CD4-positive, alpha-beta T cell treated with Interleukin-17A for 1 hour (primary cell): ENCODE data around the gene C3orf70.
A peak's percentile ranks its signal among the peaks of the same experiment; 100 is the strongest.

ENCODE experiments used
- DNase-seq: peaks from one replicate; pipeline ENCODE4 v3.0.0-alpha.2; 2020

Gene C3orf70

DNA sequence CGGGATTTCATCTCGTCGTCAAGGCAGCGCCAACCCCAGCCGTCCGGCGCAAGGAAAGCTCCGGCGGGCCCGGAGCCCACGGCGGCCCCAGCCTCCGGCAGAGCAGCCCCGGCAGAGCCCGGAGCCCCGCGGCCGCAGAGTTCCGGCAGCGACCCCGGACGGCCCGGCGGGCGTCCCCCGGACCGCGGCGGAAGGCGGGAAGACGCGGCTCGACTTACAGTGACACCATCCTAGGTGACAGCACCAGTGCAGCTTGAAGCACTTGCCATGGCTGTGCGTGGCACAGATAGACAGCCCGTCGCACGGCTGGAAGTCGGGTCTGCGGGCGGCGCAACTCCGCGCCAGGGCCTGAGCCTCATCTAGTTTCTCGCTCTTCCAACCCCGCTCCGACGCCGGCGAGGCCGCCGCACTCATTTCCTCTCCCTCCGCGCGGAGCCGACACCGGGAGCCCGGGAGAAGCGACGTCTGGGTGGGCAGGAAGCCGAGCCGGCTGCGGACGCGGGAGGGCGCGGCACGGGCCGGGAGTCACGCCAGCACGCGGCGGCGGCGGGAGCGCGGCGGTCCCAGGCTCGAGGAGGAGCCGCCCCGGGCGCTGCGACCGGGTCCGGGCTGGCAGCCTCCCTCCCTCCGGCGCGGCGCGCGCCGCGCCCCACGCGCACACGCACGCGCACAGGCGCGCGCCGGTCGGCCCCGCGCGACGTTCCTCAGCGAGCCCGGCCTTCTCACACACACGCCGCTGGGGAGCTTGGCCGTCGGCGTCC is at the start of gene C3orf70:
C3orf70 (minus strand) TSS at position 651 of the 761 bp plus-strand sequence; CDS start at position 414, 237 bp downstream.
- DNase-seq, result no peak

GRCh38 chr3:185200639-185201038 is 47.8 kb upstream of the C3orf70 start:
- DNase-seq, result no peak

DNA sequence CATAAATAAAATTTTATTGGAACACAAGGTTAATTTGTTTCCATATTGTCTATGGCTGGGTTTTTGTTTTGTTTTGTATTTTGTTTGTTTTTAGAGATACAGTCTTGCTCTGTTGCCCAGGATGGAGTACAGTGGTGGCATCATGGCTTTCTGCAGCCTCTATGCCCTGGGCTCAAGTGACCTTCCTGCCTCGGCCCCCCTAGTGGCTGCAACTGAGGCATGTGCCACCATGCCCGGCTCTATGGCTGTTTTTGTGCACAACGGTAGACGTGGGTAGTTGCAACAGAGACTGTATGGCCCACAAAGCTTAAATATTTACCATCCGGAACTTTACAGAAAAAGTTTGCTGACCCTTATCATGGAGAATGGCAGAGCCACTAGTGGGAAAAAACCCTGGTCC is 46.8 kb upstream of the C3orf70 start:
- no peak for DNase-seq

DNA sequence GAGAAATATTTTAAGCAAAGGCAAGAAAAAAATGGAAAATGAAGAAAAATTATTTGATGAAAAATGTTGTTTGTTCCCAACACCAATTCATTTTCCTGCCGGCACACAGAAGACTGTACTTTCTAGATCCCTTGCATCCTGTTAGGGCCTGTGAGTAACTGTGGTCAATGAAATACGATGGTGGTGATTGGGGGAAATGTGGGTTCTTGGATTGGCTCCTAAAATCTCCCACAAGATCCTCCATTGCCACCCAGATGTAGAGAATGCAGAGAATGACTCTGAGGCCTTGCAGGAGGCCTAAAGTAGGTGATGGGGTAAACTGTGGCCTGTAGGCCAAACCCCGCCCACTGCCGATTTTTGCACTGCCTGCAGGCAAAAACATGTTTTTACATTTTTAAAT is 46.3 kb upstream of the C3orf70 start:
- DNase-seq, result no peak

DNA sequence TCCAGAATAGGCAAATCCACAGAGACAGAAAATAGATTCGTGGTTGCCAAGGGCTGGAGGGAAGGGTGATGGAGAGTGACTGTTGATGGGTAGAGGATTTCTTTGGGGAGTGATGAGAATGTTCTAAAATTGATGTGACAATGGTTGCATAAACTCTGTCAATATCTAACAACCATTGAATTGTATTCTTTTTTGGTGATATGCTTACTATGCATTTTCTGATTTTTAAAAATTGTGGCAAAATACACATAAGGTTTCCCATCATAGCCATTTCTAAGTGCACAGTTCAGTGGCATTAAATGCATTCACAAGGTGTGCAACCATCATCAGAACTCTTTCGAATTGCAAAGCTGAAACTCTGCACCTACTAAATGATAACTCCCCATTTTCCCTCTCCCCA is 44.2 kb upstream of the C3orf70 start:
- DNase-seq, result no peak

GRCh38 chr3:185195652-185196051 is 42.8 kb upstream of the C3orf70 start:
- DNase-seq, result no peak

- DNase-seq, result no peak
These were observed 36.0 kb upstream of the C3orf70 start for GRCh38 chr3:185188816-185189215.

- DNase-seq, result no peak
These were observed 34.5 kb upstream of the C3orf70 start for GRCh38 chr3:185187391-185187790.

DNA sequence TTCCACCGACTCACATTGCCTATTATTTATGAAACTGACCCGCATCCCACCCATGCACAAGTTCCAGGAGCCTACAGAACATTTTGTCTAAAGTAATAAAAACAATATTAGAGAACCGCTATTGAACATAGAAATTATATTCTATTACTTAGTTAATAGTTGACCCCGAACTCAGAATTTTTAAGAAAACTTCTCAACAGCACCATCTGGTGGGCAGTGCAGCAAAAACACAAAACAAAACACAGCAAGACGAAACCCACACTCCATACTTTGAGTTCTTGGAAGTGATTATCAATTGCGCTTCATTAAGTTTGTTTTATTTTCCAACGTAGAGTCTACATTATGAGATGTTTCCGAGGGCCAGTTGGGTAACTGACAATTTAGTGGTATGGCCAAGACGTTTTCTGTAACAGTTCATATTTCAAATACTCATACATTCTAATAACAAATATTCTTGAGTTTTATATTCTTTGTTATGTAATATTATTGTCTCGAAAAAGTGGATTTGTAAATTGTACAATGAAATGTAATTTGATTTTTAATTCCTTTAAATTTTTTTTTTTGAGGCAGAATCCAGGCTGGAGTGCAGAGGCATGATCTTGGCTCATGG is 24.0 kb upstream of the C3orf70 start:
- peak; percentile 28 for DNase-seq

- DNase-seq, result no peak
These were observed 22.6 kb upstream of the C3orf70 start for GRCh38 chr3:185175370-185175987.

DNA sequence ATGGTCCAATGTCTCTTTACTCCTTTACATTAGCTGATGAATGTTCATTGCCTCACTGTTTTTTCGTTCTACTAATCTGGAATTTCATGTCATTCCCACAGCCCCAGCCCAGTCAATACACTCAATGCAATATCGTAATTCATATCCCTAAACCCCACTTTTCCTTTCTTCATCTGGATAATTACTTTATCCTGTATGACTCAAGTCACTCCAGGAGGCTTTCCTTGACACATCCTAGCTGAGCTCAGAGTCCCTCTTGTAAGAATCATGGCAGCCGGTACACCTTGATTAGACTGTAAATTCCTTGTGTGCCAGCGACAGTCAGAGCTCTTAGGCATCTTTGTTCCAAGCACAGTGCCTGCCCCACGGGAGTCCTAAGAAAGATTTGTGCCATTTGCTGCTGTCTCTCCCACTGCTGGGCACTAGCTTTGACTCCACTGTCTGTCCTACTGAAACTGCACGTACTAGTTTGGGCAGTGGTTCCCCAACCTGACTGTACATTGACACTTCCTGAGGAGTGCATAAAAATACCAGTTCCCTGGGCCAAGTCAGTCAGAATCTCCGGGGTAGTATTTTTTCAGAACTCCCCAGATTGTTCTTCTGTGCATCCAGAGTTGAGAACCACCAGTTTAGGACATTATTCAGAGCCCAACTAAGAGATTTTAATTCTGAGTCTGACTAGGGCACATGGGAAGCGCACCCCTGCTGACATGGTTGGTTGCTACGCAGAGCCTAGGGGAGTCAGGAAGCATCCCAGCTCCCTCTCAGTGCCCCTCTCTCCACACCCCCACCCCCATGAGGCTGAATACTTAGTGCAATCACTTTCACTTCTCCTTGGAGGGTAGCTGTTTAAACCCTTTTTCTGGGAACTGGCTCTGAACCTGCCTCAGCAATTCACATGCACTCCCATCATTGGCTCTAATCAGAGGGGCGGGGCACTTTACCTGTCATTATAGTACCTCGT is 19.5 kb upstream of the C3orf70 start:
- DNase-seq, result no peak

DNA sequence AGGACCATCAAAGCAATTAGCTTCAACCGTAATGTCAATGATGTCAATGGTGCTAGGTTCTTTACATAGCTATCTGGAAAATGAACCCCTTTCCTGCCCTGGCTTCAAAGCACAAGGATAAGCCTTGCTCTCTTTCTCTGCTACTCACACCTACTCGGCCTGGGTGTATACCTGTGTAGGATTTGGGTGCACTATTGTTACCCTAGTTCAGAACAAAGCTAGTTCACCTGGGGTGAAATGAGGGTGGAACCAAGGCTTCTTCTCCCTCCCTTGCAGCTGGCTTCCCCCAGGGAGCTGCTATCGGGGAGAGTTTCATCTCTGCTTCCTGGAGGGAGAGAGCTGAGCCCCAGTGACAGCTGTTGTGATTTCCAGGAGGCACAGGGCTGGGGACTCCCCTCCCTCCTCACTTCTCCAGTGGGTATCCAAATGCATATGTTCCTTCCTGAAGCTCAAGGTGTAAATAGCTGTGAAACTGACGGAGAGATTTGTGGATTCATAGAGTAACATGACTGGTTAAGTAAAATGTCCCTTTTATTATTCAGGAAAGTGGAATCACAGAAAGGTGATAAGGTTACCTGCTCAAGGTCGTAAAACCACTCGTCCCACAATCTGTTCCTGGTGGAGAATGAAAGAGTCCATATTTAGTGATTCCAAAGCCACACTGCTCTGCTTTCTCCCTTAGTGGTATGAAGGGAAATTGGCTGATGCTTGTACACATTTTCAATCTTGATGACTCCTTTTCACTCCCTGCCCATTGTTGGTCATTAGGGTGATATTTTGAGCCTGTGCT is 11.8 kb upstream of the C3orf70 start:
- DNase-seq, result no peak

DNA sequence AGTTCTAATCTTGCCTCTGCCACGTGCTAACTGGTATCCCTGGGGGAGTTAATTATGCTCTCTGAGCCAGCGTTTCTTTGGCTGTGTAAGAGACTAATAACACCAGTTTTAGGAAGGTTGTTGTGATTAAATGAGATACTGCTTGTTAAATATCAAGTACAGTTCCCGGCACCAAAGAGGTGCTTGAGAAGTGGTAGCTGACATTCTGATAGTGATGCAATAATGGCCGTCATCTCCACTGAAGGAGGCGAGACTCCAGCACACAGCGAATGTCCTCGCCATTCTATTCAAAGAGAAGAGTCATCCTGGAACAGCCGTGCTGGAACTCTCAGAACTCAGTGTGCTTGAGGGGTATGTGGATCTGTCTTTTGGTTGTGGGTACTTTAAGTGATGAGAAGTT is 9.8 kb upstream of the C3orf70 start:
- no peak for DNase-seq

- no peak for DNase-seq
These were observed 8.9 kb upstream of the C3orf70 start for GRCh38 chr3:185161761-185162160.

- no peak for DNase-seq
These were observed 4.5 kb upstream of the C3orf70 start for GRCh38 chr3:185157347-185157746.

DNA sequence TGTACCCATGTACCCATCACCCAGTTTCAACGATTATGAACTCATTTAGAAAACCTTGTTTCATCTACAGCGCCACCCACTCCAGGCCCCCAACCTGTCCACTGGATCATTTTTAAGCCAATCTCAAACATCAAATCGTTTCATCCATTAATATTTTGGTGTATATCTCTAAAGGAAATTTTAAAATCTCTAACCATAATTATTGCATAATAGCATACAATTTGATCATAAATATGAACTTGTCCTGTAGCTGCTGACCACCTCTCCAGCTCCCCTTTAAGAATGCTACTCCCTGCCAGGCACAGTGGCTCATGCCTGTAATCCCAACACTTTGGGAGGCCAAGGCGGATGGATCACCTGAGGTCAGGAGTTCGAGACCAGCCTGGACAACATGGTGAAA is 2.8 kb upstream of the C3orf70 start:
- DNase-seq, result no peak

DNA sequence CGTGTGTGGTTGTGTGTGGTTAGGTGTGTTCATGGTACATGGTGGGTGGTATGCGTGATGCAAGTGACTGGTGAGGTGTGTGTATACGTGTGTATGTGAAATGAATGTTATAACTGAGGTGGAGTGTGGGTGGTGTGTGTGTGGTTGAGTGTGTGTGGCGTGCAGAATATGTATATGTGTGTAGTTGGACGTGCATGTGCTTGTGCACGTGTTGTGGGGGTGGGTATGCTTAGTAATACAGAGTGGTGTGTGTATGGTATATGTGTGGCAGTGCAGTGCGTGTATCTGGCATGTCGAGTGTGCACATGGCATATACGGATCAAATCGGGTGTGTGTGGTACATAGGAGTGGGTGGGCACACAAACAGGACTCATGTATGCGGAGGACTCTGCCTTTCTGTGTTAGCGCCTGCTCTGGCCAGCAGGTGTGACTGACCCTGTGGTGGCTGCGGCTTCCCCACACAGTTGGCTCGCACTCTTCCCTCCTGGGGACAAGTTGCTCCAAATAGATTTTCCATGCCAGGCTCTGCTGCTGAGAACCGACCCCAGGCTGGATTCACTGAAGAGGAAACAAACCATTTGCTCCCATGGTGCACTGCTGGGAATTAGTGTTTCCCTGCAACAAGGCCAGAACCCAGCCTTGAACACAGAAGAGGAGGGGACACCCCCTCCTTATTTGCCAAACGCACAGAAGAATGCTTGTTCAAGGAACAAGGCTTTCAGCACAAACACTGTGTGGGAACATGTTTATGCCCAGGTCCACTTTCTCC is 1.2 kb upstream of the C3orf70 start:
- DNase-seq, result no peak

GRCh38 chr3:185153171-185153771 is 411 bp upstream of the C3orf70 start:
- DNase-seq, result no peak

- no peak for DNase-seq
These were observed 873 bp downstream of the C3orf70 start for GRCh38 chr3:185151964-185152409.

DNA sequence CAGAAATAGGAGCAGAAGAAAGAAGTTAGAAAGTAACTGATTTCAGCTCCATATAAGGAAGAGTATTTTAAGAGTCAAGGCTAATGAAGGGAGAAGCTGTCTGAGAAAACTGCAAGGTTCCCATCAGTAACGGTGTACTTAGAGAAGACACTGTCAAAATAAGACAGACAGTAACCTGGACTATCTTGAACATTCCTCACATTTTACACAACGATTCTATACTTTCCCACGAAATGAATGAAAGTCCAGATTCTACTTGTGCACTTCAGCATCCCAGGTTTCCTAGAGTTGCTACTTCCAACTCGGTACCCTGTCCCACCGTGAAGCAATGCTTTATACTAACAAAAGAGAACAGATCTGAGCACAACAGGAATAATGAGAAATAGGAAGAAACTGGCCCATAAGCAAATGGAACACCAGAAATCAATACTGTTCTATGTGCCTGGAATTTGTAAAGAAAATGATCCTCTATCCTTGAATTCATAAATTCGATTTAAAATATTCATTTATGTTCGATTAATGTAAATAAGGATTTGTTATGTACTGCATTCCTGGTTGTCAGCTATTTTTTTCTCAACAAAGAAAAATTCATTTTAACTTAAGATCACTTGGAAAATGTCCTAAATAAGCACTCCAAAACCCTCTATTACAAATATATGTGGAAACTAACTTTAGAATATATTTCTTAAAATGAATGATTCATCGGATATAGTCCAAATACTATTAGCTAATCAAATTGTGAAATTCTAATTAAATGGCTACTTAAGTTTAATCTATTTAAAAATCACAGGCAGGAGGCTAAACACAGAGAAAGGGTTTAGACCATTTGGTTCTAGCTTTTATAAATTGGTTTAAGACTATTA is 1.5 kb downstream of the C3orf70 start:
- no peak for DNase-seq
